A673 (cell line): ENCODE data around the gene TNFRSF21. TPM values are rescaled to one million over a fixed set of nuclear protein-coding genes. Genes with fewer than 3 reads are reported as not detected.

Experiments used
- BruUV-seq: library from RNA; stranded (reverse); fragments of 400-500 nt; replicated peaks from 2 replicates; lab custom pipeline; 2021; lab: Mats Ljungman, UMichigan
- CTCF ChIA-PET: fragments of 300-600 bp; sonication (Branson Sonifier 250); formaldehyde crosslinking; loops from one replicate; lab custom pipeline; 2022; ENCODE audit warnings: antibody characterized with exemption; lab: Charles Lee
- POLR2A ChIA-PET: fragments of 300-600 bp; sonication (Branson Sonifier 250); formaldehyde crosslinking; loops from one replicate; lab custom pipeline; 2022; ENCODE audit warnings: antibody characterized with exemption; ENCODE audit not compliant: low non-redundant PET; lab: Charles Lee
- DNase-seq: peaks from one replicate; pipeline ENCODE4 v3.0.0-alpha.2; 2015; ENCODE audit warnings: low spot score
- H3K27ac ChIP-seq: fragments of 200-600 bp; sonication (generic); 2 replicates; pipeline ENCODE4 v1.5.1; 2016; ENCODE audit warnings: mixed run types, low read depth, mild to moderate bottlenecking, mixed read lengths, antibody characterized with exemption, low read length; ENCODE audit not compliant: poor library complexity, severe bottlenecking
- H3K27me3 ChIP-seq: fragments of 200-600 bp; sonication (generic); replicated peaks from 2 replicates; pipeline ENCODE4 v1.6.1; 2017; ENCODE audit warnings: mixed run types, low read depth, mild to moderate bottlenecking, mixed read lengths, antibody characterized with exemption, low read length; ENCODE audit not compliant: insufficient read depth, poor library complexity
- H3K36me3 ChIP-seq: fragments of 200-600 bp; sonication (generic); 2 replicates; pipeline ENCODE4 v1.6.1; 2016; ENCODE audit warnings: mixed run types, mild to moderate bottlenecking, mixed read lengths, antibody characterized with exemption, low read length; ENCODE audit not compliant: insufficient read depth, poor library complexity, severe bottlenecking
- H3K4me1 ChIP-seq: fragments of 200-600 bp; sonication (generic); 2 replicates; pipeline ENCODE4 v1.6.1; 2017; ENCODE audit warnings: mixed run types, mild to moderate bottlenecking, mixed read lengths, antibody characterized with exemption, low read length; ENCODE audit not compliant: insufficient read depth, poor library complexity, severe bottlenecking
- H3K4me3 ChIP-seq: fragments of 200-600 bp; sonication (generic); 2 replicates; pipeline ENCODE4 v1.5.1; 2016; ENCODE audit warnings: low read depth, mixed run types, mild to moderate bottlenecking, mixed read lengths, low read length; ENCODE audit not compliant: poor library complexity, severe bottlenecking
- H3K9me3 ChIP-seq: fragments of 200-600 bp; sonication (generic); 2 replicates; pipeline ENCODE4 v1.6.1; 2016; ENCODE audit warnings: mixed run types, low read depth, mild to moderate bottlenecking, mixed read lengths, antibody characterized with exemption, low read length; ENCODE audit not compliant: poor library complexity, severe bottlenecking
- CTCF ChIP-seq: fragments of 300-800, 200-600 bp; sonication (generic); conservative IDR thresholded peaks from 2 replicates; pipeline ENCODE4 v1.5.1; 2017; ENCODE audit warnings: low read depth, mild to moderate bottlenecking, antibody characterized with exemption, low read length, moderate library complexity, mixed read lengths
- EZH2 ChIP-seq: fragments of 200-600 bp; sonication (generic); IDR thresholded peaks from 2 replicates; pipeline ENCODE4 v1.6.1; 2017; ENCODE audit warnings: borderline replicate concordance, low read depth, mild to moderate bottlenecking, mixed read lengths, antibody characterized with exemption, low read length; ENCODE audit not compliant: poor library complexity, severe bottlenecking
- intact Hi-C: fragments of 100-400 bp; cut with micrococcal nuclease; formaldehyde crosslinking; loops from one replicate; pipeline ENCODE4 v1.10.0; 2022; ENCODE audit not compliant: unreplicated experiment
- total RNA-seq: library from RNA; stranded (reverse); gene quantifications from 2 replicates; pipeline ENCODE4 v1.2.3, GENCODE V29; 2021

TNFRSF21 gene
- total RNA-seq, 1 experiment from 2014 or later: 36.0 TPM

- Histone ChIP-seq H3K4me1 (peaks cover 27% of the 10 kb centered on the region), H3K9me3 (no peaks in the 10 kb centered on the region), H3K36me3 (no peaks in the 10 kb centered on the region), H3K27ac (peak overlapping the region; percentile 45), H3K27me3 (no peaks in the 10 kb centered on the region), H3K4me3 (no peak overlapping the region)
- no peak for DNase-seq
- BruUV-seq: no TSS peak
- ChIA-PET POLR2A (no interaction called here), CTCF (interaction anchor here (1.0 kb wide), 1 partner anchor 144 kb away, joined by 4 read pairs; no protein-coding TSS in a partner anchor)
- intact Hi-C loops: no loop called here
- no peak for TF ChIP-seq CTCF
- TF ChIP-seq EZH2: no peak
Measured at GRCh38 chr6:47241742-47242482, 67.8 kb downstream of the TNFRSF21 start.

- intact Hi-C loops: no loop called here
- BruUV-seq: no TSS peak
- TF ChIP-seq EZH2: no peak
- no peak for TF ChIP-seq CTCF
- Histone ChIP-seq H3K27ac (no peak overlapping the region), H3K9me3 (no peaks in the 10 kb centered on the region), H3K4me3 (no peak overlapping the region), H3K4me1 (peaks cover 20% of the 10 kb centered on the region), H3K27me3 (no peaks in the 10 kb centered on the region), H3K36me3 (no peaks in the 10 kb centered on the region)
- no peak for DNase-seq
- ChIA-PET CTCF (no interaction called here), POLR2A (no interaction called here)
Measured at GRCh38 chr6:47240277-47240890, 69.3 kb downstream of the TNFRSF21 start.

GRCh38 chr6:47239546-47239945, 70.2 kb downstream of the TNFRSF21 start:
- intact Hi-C loops: no loop called here
- TF ChIP-seq CTCF (no peak), EZH2 (no peak)

More at GRCh38 chr6:47239546-47239945, 70.2 kb downstream of the TNFRSF21 start:
- Histone ChIP-seq H3K27me3 (no peaks in the 10 kb centered on the region), H3K9me3 (no peaks in the 10 kb centered on the region), H3K4me3 (no peak overlapping the region), H3K27ac (no peak overlapping the region), H3K4me1 (peaks cover 18% of the 10 kb centered on the region), H3K36me3 (no peaks in the 10 kb centered on the region)
- CTCF ChIA-PET: no interaction called here
- DNase-seq: no peak
- POLR2A ChIA-PET: no interaction called here
- no TSS peak for BruUV-seq
